Suprapubic skin (tissue), 4 donors: Measurements from ENCODE around the gene PMFBP1. TPM values are rescaled to one million over a fixed set of nuclear protein-coding genes. Genes with fewer than 3 reads are reported as not detected.

ENCODE experiments used
- DNase-seq, 2 donors: peaks; one replicate each; pipeline ENCODE4 v3.0.0-alpha.2; 2019; ENCODE audit warnings: low spot score in 2 of 2
- H3K27ac ChIP-seq: fragments of 200-600 bp; sonication (generic); one replicate; pipeline ENCODE4 v1.5.1; 2019
- H3K27me3 ChIP-seq: fragments of 200-600 bp; sonication (generic); one replicate; pipeline ENCODE4 v1.5.1; 2019
- H3K36me3 ChIP-seq: fragments of 200-600 bp; sonication (generic); one replicate; pipeline ENCODE4 v1.5.1; 2019
- H3K4me1 ChIP-seq: fragments of 200-600 bp; sonication (generic); one replicate; pipeline ENCODE4 v1.5.1; 2019
- H3K4me3 ChIP-seq: fragments of 200-600 bp; sonication (generic); one replicate; pipeline ENCODE4 v1.5.1; 2019; ENCODE audit warnings: mild to moderate bottlenecking
- H3K9me3 ChIP-seq: fragments of 200-600 bp; sonication (generic); one replicate; pipeline ENCODE4 v1.5.1; 2019
- EP300 ChIP-seq: sonication (generic); formaldehyde crosslinking; IDR thresholded peaks from one replicate; pipeline ENCODE4 v1.6.1; 2017; ENCODE audit warnings: antibody characterized with exemption
- POLR2A ChIP-seq, 2 donors: fragments of 450-650 bp; IDR thresholded peaks; one replicate each; pipeline ENCODE4 v1.6.1; 2017; ENCODE audit warnings: antibody characterized with exemption in 2 of 2, mild to moderate bottlenecking in 2 of 2, moderate library complexity in 2 of 2
- POLR2AphosphoS5 ChIP-seq, 3 donors: sonication (generic); formaldehyde crosslinking; IDR thresholded peaks; one replicate each; pipeline ENCODE4 v1.6.1; 2017; ENCODE audit warnings: antibody characterized with exemption in 3 of 3
- WGBS: methylation state at CpG from one replicate; pipeline ENCODE4 v1.1.5; 2018; 5-methylcytosine and 5-hydroxymethylcytosine counted together
- total RNA-seq, 4 donors: library from RNA; depleted of rRNA; stranded (reverse); fragments of >200 nt; gene quantifications; one replicate each; pipeline ENCODE4 v1.1.0, GENCODE V29; 2016
- TF ChIP-seq, protein P1 (sequence below), 2 donors: fragments of 200-600 bp in 1 of 2; fragments of 450-650 bp in 1 of 2; sonication (generic) in 1 of 2; IDR thresholded peaks; one replicate each; pipeline ENCODE4 v1.5.1; 2016 to 2019; ENCODE audit warnings: antibody characterized with exemption in 2 of 2, mild to moderate bottlenecking in 1 of 2, moderate library complexity in 1 of 2

The PMFBP1 gene
- total RNA-seq, 4 donors from 2014 or later = 0.76 to 9.3 (median 2.0) TPM

DNA sequence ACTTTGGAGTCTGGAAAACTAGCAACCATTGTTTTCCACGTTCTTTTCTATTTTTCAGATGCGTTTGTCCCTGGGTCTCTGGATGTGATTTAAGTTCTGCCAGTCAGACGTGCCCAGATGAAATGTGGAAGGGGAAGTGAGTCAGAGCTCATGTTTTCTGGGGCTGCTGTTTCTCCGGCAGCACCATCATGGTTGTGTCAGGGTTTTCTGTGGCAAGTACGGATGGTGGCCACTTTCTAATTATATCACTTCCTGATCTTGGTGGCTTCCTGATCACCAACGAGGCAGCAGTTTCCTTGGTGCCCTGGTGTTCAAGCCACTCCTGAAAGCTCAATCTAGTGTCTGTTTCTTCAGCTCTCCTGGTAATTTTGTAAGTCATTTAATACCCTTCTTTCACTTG lies 31.4 kb upstream of the PMFBP1 start:
- TF ChIP-seq POLR2A (IDR thresholded peaks at IDR 0.05) = no peak
- no peak for TF ChIP-seq POLR2AphosphoS5 (IDR thresholded peaks at IDR 0.05)
- TF ChIP-seq EP300 = no peak
- TF ChIP-seq, protein P1, sequence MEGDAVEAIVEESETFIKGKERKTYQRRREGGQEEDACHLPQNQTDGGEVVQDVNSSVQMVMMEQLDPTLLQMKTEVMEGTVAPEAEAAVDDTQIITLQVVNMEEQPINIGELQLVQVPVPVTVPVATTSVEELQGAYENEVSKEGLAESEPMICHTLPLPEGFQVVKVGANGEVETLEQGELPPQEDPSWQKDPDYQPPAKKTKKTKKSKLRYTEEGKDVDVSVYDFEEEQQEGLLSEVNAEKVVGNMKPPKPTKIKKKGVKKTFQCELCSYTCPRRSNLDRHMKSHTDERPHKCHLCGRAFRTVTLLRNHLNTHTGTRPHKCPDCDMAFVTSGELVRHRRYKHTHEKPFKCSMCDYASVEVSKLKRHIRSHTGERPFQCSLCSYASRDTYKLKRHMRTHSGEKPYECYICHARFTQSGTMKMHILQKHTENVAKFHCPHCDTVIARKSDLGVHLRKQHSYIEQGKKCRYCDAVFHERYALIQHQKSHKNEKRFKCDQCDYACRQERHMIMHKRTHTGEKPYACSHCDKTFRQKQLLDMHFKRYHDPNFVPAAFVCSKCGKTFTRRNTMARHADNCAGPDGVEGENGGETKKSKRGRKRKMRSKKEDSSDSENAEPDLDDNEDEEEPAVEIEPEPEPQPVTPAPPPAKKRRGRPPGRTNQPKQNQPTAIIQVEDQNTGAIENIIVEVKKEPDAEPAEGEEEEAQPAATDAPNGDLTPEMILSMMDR (IDR thresholded peaks at IDR 0.05) = no peak
- WGBS = 45% methylated on average over 6 of the region's 6 CpGs
- Histone ChIP-seq H3K36me3 (no peaks in the 10 kb centered on the region), H3K9me3 (no peaks in the 10 kb centered on the region), H3K4me1 (peaks cover 10% of the 10 kb centered on the region), H3K27ac (peak overlapping the region; percentile 42), H3K4me3 (no peak overlapping the region), H3K27me3 (no peaks in the 10 kb centered on the region)
- no peak for DNase-seq

DNA sequence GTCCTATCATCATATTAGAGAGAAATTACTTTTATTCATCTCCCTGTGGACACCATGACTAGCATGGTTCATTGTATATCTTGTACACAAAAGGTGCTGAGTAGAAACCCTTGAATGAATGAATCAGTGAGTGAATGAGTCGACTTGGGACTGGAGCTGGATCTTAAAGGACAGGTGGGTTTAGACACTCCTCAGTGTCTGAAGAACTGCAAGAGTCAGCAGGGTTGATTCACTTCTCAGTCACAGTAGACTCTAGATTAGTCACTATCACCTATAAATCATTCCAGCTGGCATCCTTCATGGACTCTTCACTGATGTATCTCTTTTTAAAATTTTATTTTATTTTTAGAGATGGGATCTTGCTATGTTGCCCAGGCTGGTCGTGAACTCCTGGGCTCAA lies 30.1 kb upstream of the PMFBP1 start:
- no peak overlapping the region for H3K27ac ChIP-seq
- H3K4me1 ChIP-seq = peaks cover 18% of the 10 kb centered on the region
- H3K9me3 ChIP-seq = no peaks in the 10 kb centered on the region
- H3K36me3 ChIP-seq = no peaks in the 10 kb centered on the region
- no peak for DNase-seq
- H3K27me3 ChIP-seq = no peaks in the 10 kb centered on the region
- H3K4me3 ChIP-seq = no peak overlapping the region
- WGBS = 59% methylated on average over 2 of the region's 2 CpGs
- TF ChIP-seq POLR2A (IDR thresholded peaks at IDR 0.05) (no peak), EP300 (no peak), POLR2AphosphoS5 (IDR thresholded peaks at IDR 0.05) (no peak)
- TF ChIP-seq, protein P1 (IDR thresholded peaks at IDR 0.05) = no peak

DNA sequence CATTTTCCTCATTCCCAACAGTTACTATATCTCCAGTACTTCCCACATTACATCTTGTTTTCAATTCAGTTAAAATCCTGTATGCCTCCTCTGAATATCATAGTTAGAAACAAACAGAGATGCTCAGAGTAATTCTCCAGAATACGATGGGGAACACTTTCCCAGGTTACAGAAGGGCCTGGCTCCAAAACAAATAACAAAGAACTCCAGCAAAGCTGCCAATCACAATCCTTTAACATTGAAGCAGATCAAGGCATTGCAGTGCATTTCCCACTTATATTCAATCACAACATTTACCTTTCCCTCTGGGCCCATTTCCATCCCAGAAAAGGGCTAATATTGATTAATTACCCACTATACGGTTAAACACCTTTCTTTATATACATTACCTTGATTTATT lies 29.4 kb upstream of the PMFBP1 start:
- no peak for DNase-seq
- Histone ChIP-seq H3K4me1 (peaks cover 18% of the 10 kb centered on the region), H3K27ac (no peak overlapping the region), H3K27me3 (no peaks in the 10 kb centered on the region), H3K36me3 (no peaks in the 10 kb centered on the region), H3K4me3 (no peak overlapping the region), H3K9me3 (no peaks in the 10 kb centered on the region)
- TF ChIP-seq EP300 (no peak), POLR2AphosphoS5 (IDR thresholded peaks at IDR 0.05) (no peak), POLR2A (IDR thresholded peaks at IDR 0.05) (no peak)
- WGBS = 79% methylated on average over 2 of the region's 2 CpGs

DNA sequence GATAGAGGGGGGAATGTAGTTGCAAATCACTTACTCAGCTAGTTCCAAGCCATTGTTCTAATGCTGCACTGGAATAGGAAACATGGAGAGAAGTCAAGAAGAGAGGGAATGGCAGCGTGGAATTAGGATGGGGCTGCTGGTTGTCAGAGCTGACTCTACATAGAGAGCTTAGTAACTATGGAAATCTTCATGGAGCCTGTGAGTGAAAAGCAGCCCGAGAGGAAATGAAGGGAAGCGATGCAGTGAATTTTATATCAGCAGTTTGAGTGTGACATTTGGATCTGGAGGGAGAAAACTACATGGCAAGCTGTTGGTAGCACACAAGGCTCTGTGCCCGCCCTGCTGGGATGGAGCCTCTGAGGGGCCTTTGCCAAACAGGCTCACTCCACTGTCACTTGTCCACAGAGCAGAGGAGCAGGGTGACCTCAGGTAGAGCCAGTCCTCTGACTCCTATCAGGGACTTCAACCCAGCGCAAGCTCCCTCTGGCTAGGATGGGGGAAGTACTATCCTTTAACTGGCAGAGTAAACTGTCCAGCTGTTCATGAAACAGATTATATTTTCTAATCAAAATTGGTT lies 27.9 kb upstream of the PMFBP1 start:
- H3K4me3 ChIP-seq = no peak overlapping the region
- no peaks in the 10 kb centered on the region for H3K9me3 ChIP-seq
- DNase-seq = no peak
- no peaks in the 10 kb centered on the region for H3K27me3 ChIP-seq
- H3K36me3 ChIP-seq = no peaks in the 10 kb centered on the region
- H3K27ac ChIP-seq = no peak overlapping the region
- WGBS = 89% methylated on average over 5 of the region's 5 CpGs
- TF ChIP-seq POLR2A (IDR thresholded peaks at IDR 0.05) (no peak), EP300 (no peak), POLR2AphosphoS5 (IDR thresholded peaks at IDR 0.05) (no peak)
- TF ChIP-seq, protein P1 (IDR thresholded peaks at IDR 0.05) = no peak
- H3K4me1 ChIP-seq = peaks cover 18% of the 10 kb centered on the region

DNA sequence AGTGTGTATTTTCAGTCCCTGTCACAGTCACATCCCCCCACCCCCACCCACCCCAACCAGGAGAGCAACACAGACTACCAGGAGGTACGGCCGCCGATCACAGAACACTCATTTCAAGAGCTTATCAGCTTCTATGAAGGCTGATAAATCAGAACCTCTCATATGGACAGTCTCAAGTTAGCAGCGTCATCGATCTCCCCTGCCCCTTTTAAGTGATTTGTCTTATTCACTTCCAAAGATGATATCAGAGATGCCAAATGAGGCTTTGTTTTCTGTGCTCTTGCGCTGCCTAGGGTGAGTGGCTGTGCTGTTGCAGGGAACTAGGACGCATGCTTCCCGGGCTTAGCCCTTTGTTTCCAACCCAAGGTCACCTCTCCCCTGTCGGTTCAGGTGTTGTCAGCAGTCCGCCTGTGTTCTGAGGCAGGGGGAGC lies 26.8 kb upstream of the PMFBP1 start:
- WGBS = 66% methylated on average over 10 of the region's 10 CpGs
- TF ChIP-seq POLR2A (IDR thresholded peaks at IDR 0.05) (no peak), EP300 (no peak), POLR2AphosphoS5 (IDR thresholded peaks at IDR 0.05) (no peak)
- TF ChIP-seq, protein P1 (IDR thresholded peaks at IDR 0.05) = no peak
- H3K27me3 ChIP-seq = no peaks in the 10 kb centered on the region
- no peaks in the 10 kb centered on the region for H3K36me3 ChIP-seq
- no peaks in the 10 kb centered on the region for H3K9me3 ChIP-seq
- H3K4me1 ChIP-seq = peaks cover 18% of the 10 kb centered on the region
- H3K27ac ChIP-seq = no peak overlapping the region
- no peak overlapping the region for H3K4me3 ChIP-seq
- no peak for DNase-seq
